HepG2 (cell line): ENCODE results near the gene MRFAP1L1. TPM values are rescaled to one million over a fixed set of nuclear protein-coding genes. Genes with fewer than 3 reads are reported as not detected.
A peak's percentile ranks its signal among the peaks of the same experiment; 100 is the strongest.

Experiments used
- ATAC-seq: fragments of 200-7000 bp; cut with Tn5 transposase; 3 replicates; pipeline ENCODE4 v1.9.1; 2020; ENCODE audit warnings: mild to moderate bottlenecking, moderate library complexity
- BruUV-seq: library from RNA; stranded (reverse); fragments of 400-500 nt; replicated peaks from 2 replicates; lab custom pipeline; 2021; lab: Mats Ljungman, UMichigan
- CTCF ChIA-PET: fragments of 300-600 bp; formaldehyde crosslinking; extraction: SDS; loops from one replicate; lab custom pipeline; 2021; ENCODE audit warnings: low total read pairs, inconsistent platforms, low intra/inter-chr PET ratio; lab: Yijun Ruan, JAX
- POLR2A ChIA-PET: fragments of 350-600 bp; sonication (Branson Sonifier 250); formaldehyde crosslinking; loops from one replicate; lab custom pipeline; 2020; ENCODE audit warnings: antibody characterized with exemption, inconsistent platforms; lab: Yijun Ruan, JAX
- DNase-seq: peaks from one replicate; pipeline ENCODE4 v3.0.0-alpha.2; 2015; ENCODE audit warnings: low spot score
- FAIRE-seq: peaks from 3 replicates; lab custom pipeline; 2011; peaks lifted over from hg19 to GRCh38; lab: Jason Lieb, UNC
- H2AFZ ChIP-seq: one replicate; pipeline ENCODE4 v1.6.1; 2011; ENCODE audit warnings: low read length, inconsistent platforms
- H3K27ac ChIP-seq: fragments of 300-600 bp; 3 replicates; pipeline ENCODE4 v1.8.0; 2011; ENCODE audit warnings: mixed run types, mild to moderate bottlenecking, mixed read lengths, low read length, inconsistent platforms; ENCODE audit not compliant: insufficient read depth; ENCODE audit errors: extremely low read length
- H3K27me3 ChIP-seq, 2 experiments: fragments of 200-600 bp in 1 of 2; 2 replicates in 1 of 2; 3 replicates in 1 of 2; pipeline versions ENCODE4 v1.6.0 to v1.8.0; 2011; ENCODE audit warnings: low read length in 2 of 2, mild to moderate bottlenecking in 2 of 2, moderate library complexity in 2 of 2, inconsistent platforms in 1 of 2; ENCODE audit not compliant: insufficient read depth in 2 of 2, control insufficient read depth in 1 of 2
- H3K36me3 ChIP-seq, 2 experiments: fragments of 200-600 bp in 1 of 2; replicated peaks in 1 of 2; 2 replicates in 1 of 2; 3 replicates in 1 of 2; pipeline versions ENCODE4 v1.5.1 to v1.8.0; 2011; ENCODE audit warnings: low read length in 2 of 2, inconsistent platforms in 1 of 2; ENCODE audit not compliant: insufficient read depth in 2 of 2, control insufficient read depth in 1 of 2
- H3K4me1 ChIP-seq: 2 replicates; pipeline ENCODE4 v1.5.1; 2012; ENCODE audit warnings: low read length, inconsistent platforms; ENCODE audit not compliant: insufficient read depth
- H3K4me2 ChIP-seq: 2 replicates; pipeline ENCODE4 v1.6.0; 2011; ENCODE audit warnings: low read depth, low read length, inconsistent platforms
- H3K4me3 ChIP-seq, 3 experiments: fragments of 200-600 bp in 1 of 3; sonication (generic), shearing (Covaris generic) in 1 of 3; replicated peaks in 1 of 3; 2 replicates each; pipeline ENCODE4 v1.5.1; 2011 to 2016; ENCODE audit warnings: low read length in 3 of 3, inconsistent platforms in 2 of 3, low read depth in 2 of 3, mild to moderate bottlenecking in 2 of 3, control low read depth in 1 of 3, mixed read lengths in 1 of 3; ENCODE audit not compliant: insufficient read depth in 1 of 3
- H3K79me2 ChIP-seq: one replicate; pipeline ENCODE4 v1.6.1; 2011; ENCODE audit warnings: low read length, inconsistent platforms; ENCODE audit not compliant: insufficient read depth
- H3K9ac ChIP-seq: 2 replicates; pipeline ENCODE4 v1.6.0; 2011; ENCODE audit warnings: mild to moderate bottlenecking, low read depth, low read length, inconsistent platforms; ENCODE audit not compliant: insufficient read depth
- H3K9me3 ChIP-seq: 2 replicates; pipeline ENCODE4 v1.5.1; 2012; ENCODE audit warnings: mild to moderate bottlenecking, low read length
- H4K20me1 ChIP-seq: 2 replicates; pipeline ENCODE4 v1.6.0; 2011; ENCODE audit warnings: inconsistent platforms, mild to moderate bottlenecking, low read length, moderate library complexity; ENCODE audit not compliant: insufficient read depth
- DRAP1 ChIP-seq: IDR thresholded peaks from 2 replicates; pipeline ENCODE4 v1.6.1; 2016; ENCODE audit warnings: missing genetic modification reagents, missing compliant biosample characterization
- GATAD1 ChIP-seq: IDR thresholded peaks from 2 replicates; pipeline ENCODE4 v1.6.1; 2016; ENCODE audit warnings: missing genetic modification reagents, missing compliant biosample characterization
- KLF12 ChIP-seq: sonication (generic); formaldehyde crosslinking; IDR thresholded peaks from 2 replicates; pipeline ENCODE4 v1.4.0; 2020; ENCODE audit warnings: missing genetic modification reagents, borderline replicate concordance
- MAX ChIP-seq: IDR thresholded peaks from 2 replicates; pipeline ENCODE4 v1.6.1; 2012; ENCODE audit warnings: inconsistent platforms
- MEIS2 ChIP-seq: sonication (generic); formaldehyde crosslinking; IDR thresholded peaks from 2 replicates; pipeline ENCODE4 v1.9.0; 2021; ENCODE audit warnings: mild to moderate bottlenecking, missing genetic modification reagents
- NCOA2 ChIP-seq: sonication (generic); formaldehyde crosslinking; IDR thresholded peaks from 2 replicates; pipeline ENCODE4 v1.8.0; 2022; ENCODE audit warnings: inconsistent platforms
- RARA ChIP-seq: IDR thresholded peaks from 2 replicates; pipeline ENCODE4 v1.6.1; 2016; ENCODE audit warnings: missing genetic modification reagents, missing compliant biosample characterization
- ZBTB21 ChIP-seq: sonication (generic); formaldehyde crosslinking; IDR thresholded peaks from 2 replicates; pipeline ENCODE4 v1.4.0; 2020; ENCODE audit warnings: missing genetic modification reagents
- ZFP82 ChIP-seq: sonication (generic); formaldehyde crosslinking; IDR thresholded peaks from 2 replicates; pipeline ENCODE4 v1.5.1; 2020; ENCODE audit warnings: mild to moderate bottlenecking, missing genetic modification reagents, borderline replicate concordance
- ZFP90 ChIP-seq: sonication (generic); formaldehyde crosslinking; IDR thresholded peaks from 2 replicates; pipeline ENCODE4 v1.8.0; 2022; ENCODE audit warnings: missing genetic modification reagents, mild to moderate bottlenecking, inconsistent platforms, borderline replicate concordance
- ZNF292 ChIP-seq: sonication (generic); formaldehyde crosslinking; IDR thresholded peaks from 2 replicates; pipeline ENCODE4 v1.8.1; 2022; ENCODE audit warnings: mild to moderate bottlenecking, low read depth, missing genetic modification reagents, borderline replicate concordance
- ZNF503 ChIP-seq: sonication (generic); formaldehyde crosslinking; IDR thresholded peaks from 2 replicates; pipeline ENCODE4 v1.4.0; 2020; ENCODE audit warnings: missing genetic modification reagents
- ZNF841 ChIP-seq: sonication (generic); formaldehyde crosslinking; IDR thresholded peaks from 2 replicates; pipeline ENCODE4 v1.8.1; 2023; ENCODE audit warnings: missing genetic modification reagents, borderline replicate concordance
- ZSCAN20 ChIP-seq: sonication (generic); formaldehyde crosslinking; IDR thresholded peaks from 2 replicates; pipeline ENCODE4 v1.4.0; 2020; ENCODE audit warnings: missing genetic modification reagents, mild to moderate bottlenecking, borderline replicate concordance
- WGBS: methylation state at CpG from one replicate; pipeline ENCODE4 v1.1.6; 2017; ENCODE audit warnings: low lambda C conversion rate; 5-methylcytosine and 5-hydroxymethylcytosine counted together
- in situ Hi-C: cut with HindIII; loops from 2 replicates; pipeline ENCODE4 v1.10.0; 2017; ENCODE audit warnings: low pct_unique_long_range_greater_than_20kb; ENCODE audit not compliant: extremely low pct_ligation_motif_present
- intact Hi-C: fragments of 100-400 bp; cut with micrococcal nuclease; formaldehyde crosslinking; loops from one replicate; pipeline ENCODE4 v1.10.0; 2022; ENCODE audit not compliant: unreplicated experiment
- polyA plus RNA-seq, 8 experiments: library from polyadenylated mRNA; depleted of rRNA in 3 of 8; stranded (reverse) in 7 of 8; unstranded in 1 of 8; fragments of >200 nt; fragmentation: Illumina TruSeq in 4 of 8; extraction: Trizol in 4 of 8; gene quantifications; 2 replicates each; pipeline versions ENCODE4 v1.2.1 to v1.2.3, GENCODE V29; 2011 to 2016; ENCODE audit warnings: low read depth in 4 of 8, missing spikeins in 1 of 8, mixed read lengths in 1 of 8; ENCODE audit not compliant: insufficient read depth in 1 of 8
- total RNA-seq, 5 experiments: library from RNA; depleted of rRNA; stranded (reverse); fragments of >200 nt; fragmentation: Illumina TruSeq; extraction: Trizol; gene quantifications; 2 replicates each; pipeline ENCODE4 v1.2.3, GENCODE V29; 2016; ENCODE audit warnings: low read depth in 1 of 5
- TF ChIP-seq, protein P1 (sequence below): sonication (generic); formaldehyde crosslinking; conservative IDR thresholded peaks from 2 replicates; pipeline ENCODE4 v1.4.0; 2020; ENCODE audit warnings: missing genetic modification reagents
- TF ChIP-seq, protein P2 (sequence below): sonication (generic); formaldehyde crosslinking; IDR thresholded peaks from 2 replicates; pipeline ENCODE4 v1.8.1; 2022; ENCODE audit warnings: low read depth, mild to moderate bottlenecking, missing genetic modification reagents

Gene MRFAP1L1
- total and polyA plus RNA-seq, 2 of the 13 experiments (the other 11 are each of a cell fraction or from before 2014, with no cell fraction given) = 44.8 to 76.6 TPM

- Histone ChIP-seq H3K9me3 (no peaks in the 10 kb centered on the region), H2AFZ (no peak overlapping the region), H3K79me2 (no peaks in the 10 kb centered on the region), H3K36me3 (no peaks in the 10 kb centered on the region), H3K27ac (peak overlapping the region; percentile 96), H3K4me1 (peaks cover 74% of the 10 kb centered on the region), H4K20me1 (no peaks in the 10 kb centered on the region), H3K4me2 (peak overlapping the region; percentile 75), H3K9ac (peak overlapping the region; percentile 75), H3K27me3 (no peaks in the 10 kb centered on the region), H3K4me3 (peak overlapping the region; percentile 9 to 61 (median 39); a peak in 5 of 6 replicates)
- TSS peak; percentile 98 for BruUV-seq
- 64% methylated on average over 6 of the region's 21 CpGs for WGBS
- intact Hi-C loops (loop anchor here (2.0 to 5.0 kb wide), 2 partner anchors 20 to 50 kb away; partner anchors contain the start of gene KIAA0232), in situ Hi-C loops (no loop called here)
- ATAC-seq (peak; percentile 86), DNase-seq (peak; percentile 77), FAIRE-seq (no peak)
- CTCF ChIA-PET = no interaction called here
- POLR2A ChIA-PET = interaction anchor here (0.6 to 4.1 kb wide), 18 partner anchors 8 to 161 kb away, joined by 3 to 68 read pairs (median 4); partner anchors contain the start of gene BLOC1S4
- TF ChIP-seq ZSCAN20 (CRISPR knock-in tag) (no peak), DRAP1 (peak; percentile 40; the same call in 1 of the 2 replicates), GATAD1 (no peak), ZFP90 (CRISPR knock-in tag) (peak; percentile 61), RARA (CRISPR knock-in tag) (peak; percentile 54), MEIS2 (CRISPR knock-in tag) (0 out of 2 replicates have a peak, but pooled peaks have one; percentile 43), ZNF503 (peak; percentile 59; the same call in 1 of the 2 replicates), ZNF292 (CRISPR knock-in tag) (peak; percentile 84), KLF12 (CRISPR knock-in tag) (peak; percentile 54; the same call in 1 of the 2 replicates), ZFP82 (CRISPR knock-in tag) (0 out of 2 replicates have a peak, but pooled peaks have one; percentile 20), ZNF841 (CRISPR knock-in tag) (no peak), NCOA2 (CRISPR knock-in tag) (peak; percentile 56; the same call in 1 of the 2 replicates), ZBTB21 (CRISPR knock-in tag) (no peak), MAX (peak; percentile 60)
- TF ChIP-seq, protein P1, sequence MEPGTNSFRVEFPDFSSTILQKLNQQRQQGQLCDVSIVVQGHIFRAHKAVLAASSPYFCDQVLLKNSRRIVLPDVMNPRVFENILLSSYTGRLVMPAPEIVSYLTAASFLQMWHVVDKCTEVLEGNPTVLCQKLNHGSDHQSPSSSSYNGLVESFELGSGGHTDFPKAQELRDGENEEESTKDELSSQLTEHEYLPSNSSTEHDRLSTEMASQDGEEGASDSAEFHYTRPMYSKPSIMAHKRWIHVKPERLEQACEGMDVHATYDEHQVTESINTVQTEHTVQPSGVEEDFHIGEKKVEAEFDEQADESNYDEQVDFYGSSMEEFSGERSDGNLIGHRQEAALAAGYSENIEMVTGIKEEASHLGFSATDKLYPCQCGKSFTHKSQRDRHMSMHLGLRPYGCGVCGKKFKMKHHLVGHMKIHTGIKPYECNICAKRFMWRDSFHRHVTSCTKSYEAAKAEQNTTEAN = 0 out of 2 replicates have a peak, but pooled peaks have one; percentile 69
- TF ChIP-seq, protein P2, sequence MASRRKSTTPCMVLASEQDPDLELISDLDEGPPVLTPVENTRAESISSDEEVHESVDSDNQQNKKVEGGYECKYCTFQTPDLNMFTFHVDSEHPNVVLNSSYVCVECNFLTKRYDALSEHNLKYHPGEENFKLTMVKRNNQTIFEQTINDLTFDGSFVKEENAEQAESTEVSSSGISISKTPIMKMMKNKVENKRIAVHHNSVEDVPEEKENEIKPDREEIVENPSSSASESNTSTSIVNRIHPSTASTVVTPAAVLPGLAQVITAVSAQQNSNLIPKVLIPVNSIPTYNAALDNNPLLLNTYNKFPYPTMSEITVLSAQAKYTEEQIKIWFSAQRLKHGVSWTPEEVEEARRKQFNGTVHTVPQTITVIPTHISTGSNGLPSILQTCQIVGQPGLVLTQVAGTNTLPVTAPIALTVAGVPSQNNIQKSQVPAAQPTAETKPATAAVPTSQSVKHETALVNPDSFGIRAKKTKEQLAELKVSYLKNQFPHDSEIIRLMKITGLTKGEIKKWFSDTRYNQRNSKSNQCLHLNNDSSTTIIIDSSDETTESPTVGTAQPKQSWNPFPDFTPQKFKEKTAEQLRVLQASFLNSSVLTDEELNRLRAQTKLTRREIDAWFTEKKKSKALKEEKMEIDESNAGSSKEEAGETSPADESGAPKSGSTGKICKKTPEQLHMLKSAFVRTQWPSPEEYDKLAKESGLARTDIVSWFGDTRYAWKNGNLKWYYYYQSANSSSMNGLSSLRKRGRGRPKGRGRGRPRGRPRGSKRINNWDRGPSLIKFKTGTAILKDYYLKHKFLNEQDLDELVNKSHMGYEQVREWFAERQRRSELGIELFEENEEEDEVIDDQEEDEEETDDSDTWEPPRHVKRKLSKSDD (CRISPR knock-in tag) = no peak
Observed at GRCh38 chr4:6732441-6733357, 23.0 kb upstream of the MRFAP1L1 start.
